IMR-90 (cell line): ENCODE data around the gene COPZ1. TPM values are rescaled to one million over a fixed set of nuclear protein-coding genes. Genes with fewer than 3 reads are reported as not detected.
A peak's percentile ranks its signal among the peaks of the same experiment; 100 is the strongest.

ENCODE experiments used
- ATAC-seq: fragments of 200-7000 bp; cut with Tn5 transposase; 2 replicates; pipeline ENCODE4 v1.9.1; 2020; ENCODE audit warnings: low read depth, mild to moderate bottlenecking, moderate library complexity
- BruUV-seq: library from RNA; stranded (reverse); fragments of 400-500 nt; replicated peaks from 2 replicates; lab custom pipeline; 2021; lab: Mats Ljungman, UMichigan
- CTCF ChIA-PET: fragments of 300-600 bp; formaldehyde crosslinking; extraction: SDS; loops from one replicate; lab custom pipeline; 2021; ENCODE audit warnings: antibody characterized with exemption; lab: Yijun Ruan, JAX
- POLR2A ChIA-PET: fragments of 300-600 bp; sonication (Branson Sonifier 250); formaldehyde crosslinking; loops from one replicate; lab custom pipeline; 2022; ENCODE audit warnings: antibody characterized with exemption; ENCODE audit not compliant: unreplicated experiment; lab: Charles Lee
- DNase-seq: peaks from one replicate; pipeline ENCODE4 v3.0.0; 2013
- H2AFZ ChIP-seq: replicated peaks from 2 replicates; pipeline ENCODE3; 2013; ENCODE audit warnings: low read length, mild to moderate bottlenecking; ENCODE audit not compliant: poor library complexity
- H2AK5ac ChIP-seq: 2 replicates; pipeline ENCODE4 v1.6.1; 2013; ENCODE audit warnings: low read depth, low read length, inconsistent platforms
- H2AK9ac ChIP-seq: replicated peaks from 2 replicates; pipeline ENCODE3; 2013; ENCODE audit warnings: mild to moderate bottlenecking, low read depth, low read length, moderate library complexity; ENCODE audit not compliant: poor library complexity
- H2BK120ac ChIP-seq: 2 replicates; pipeline ENCODE4 v1.6.1; 2013; ENCODE audit warnings: low read depth, low read length, inconsistent platforms
- H2BK15ac ChIP-seq: 3 replicates; pipeline ENCODE4 v1.6.1; 2013; ENCODE audit warnings: low read depth, low read length, inconsistent platforms
- H2BK20ac ChIP-seq: 2 replicates; pipeline ENCODE4 v1.6.1; 2013; ENCODE audit warnings: low read depth, mild to moderate bottlenecking, inconsistent platforms, low read length, moderate library complexity
- H2BK5ac ChIP-seq: 2 replicates; pipeline ENCODE4 v1.6.1; 2013; ENCODE audit warnings: mild to moderate bottlenecking, low read depth, low read length, inconsistent platforms; ENCODE audit not compliant: poor library complexity, severe bottlenecking
- H3K14ac ChIP-seq: replicated peaks from 2 replicates; pipeline ENCODE4 v1.6.1; 2013; ENCODE audit warnings: low read depth, low read length, inconsistent platforms
- H3K18ac ChIP-seq: 2 replicates; pipeline ENCODE4 v1.6.1; 2013; ENCODE audit warnings: low read depth, low read length, control low read depth
- H3K23ac ChIP-seq: 2 replicates; pipeline ENCODE4 v1.6.1; 2013; ENCODE audit warnings: low read depth, low read length, inconsistent platforms
- H3K27ac ChIP-seq: 2 replicates; pipeline ENCODE4 v1.5.1; 2013; ENCODE audit warnings: mild to moderate bottlenecking, control low read depth, low read length; ENCODE audit not compliant: insufficient read depth
- H3K27me3 ChIP-seq: 2 replicates; pipeline ENCODE4 v1.6.1; 2013; ENCODE audit warnings: low read length; ENCODE audit not compliant: control insufficient read depth, insufficient read depth
- H3K36me3 ChIP-seq: 2 replicates; pipeline ENCODE4 v1.6.1; 2013; ENCODE audit warnings: low read length, mixed read lengths; ENCODE audit not compliant: control insufficient read depth, insufficient read depth
- H3K4ac ChIP-seq: 2 replicates; pipeline ENCODE4 v1.6.1; 2013; ENCODE audit warnings: low read depth, low read length, inconsistent platforms
- H3K4me1 ChIP-seq: 2 replicates; pipeline ENCODE4 v1.6.1; 2013; ENCODE audit warnings: low read length, mixed read lengths; ENCODE audit not compliant: control insufficient read depth, insufficient read depth
- H3K4me2 ChIP-seq: 2 replicates; pipeline ENCODE4 v1.6.1; 2013; ENCODE audit warnings: low read depth, mild to moderate bottlenecking, control low read depth, low read length, moderate library complexity
- H3K4me3 ChIP-seq: 2 replicates; pipeline ENCODE4 v1.5.1; 2013; ENCODE audit warnings: low read depth, mild to moderate bottlenecking, control low read depth, low read length, moderate library complexity; ENCODE audit not compliant: insufficient read depth
- H3K56ac ChIP-seq: 2 replicates; pipeline ENCODE4 v1.6.1; 2013; ENCODE audit warnings: low read length, inconsistent platforms; ENCODE audit not compliant: insufficient read depth; ENCODE audit errors: extremely low read depth
- H3K79me1 ChIP-seq, 2 experiments: 2 replicates each; pipeline ENCODE4 v1.6.1; 2013; ENCODE audit warnings: low read length in 2 of 2, inconsistent platforms in 1 of 2, low read depth in 1 of 2
- H3K9ac ChIP-seq: 2 replicates; pipeline ENCODE4 v1.6.1; 2013; ENCODE audit warnings: low read depth, low read length, control low read depth
- H3K9me1 ChIP-seq: 2 replicates; pipeline ENCODE4 v1.6.1; 2013; ENCODE audit warnings: low read length, inconsistent platforms; ENCODE audit not compliant: insufficient read depth
- H3K9me3 ChIP-seq: 2 replicates; pipeline ENCODE4 v1.6.1; 2013; ENCODE audit warnings: low read length; ENCODE audit not compliant: control insufficient read depth, insufficient read depth
- H4K20me1 ChIP-seq: 2 replicates; pipeline ENCODE4 v1.6.1; 2013; ENCODE audit warnings: low read length, inconsistent platforms; ENCODE audit not compliant: insufficient read depth
- H4K5ac ChIP-seq: 2 replicates; pipeline ENCODE4 v1.6.1; 2013; ENCODE audit warnings: mild to moderate bottlenecking, low read depth, low read length, control low read depth
- H4K8ac ChIP-seq, 2 experiments: 2 replicates each; pipeline ENCODE4 v1.6.1; 2013; ENCODE audit warnings: low read depth in 2 of 2, low read length in 2 of 2, control low read depth in 1 of 2, inconsistent platforms in 1 of 2
- H4K91ac ChIP-seq: 2 replicates; pipeline ENCODE4 v1.6.1; 2013; ENCODE audit warnings: low read depth, low read length, inconsistent platforms; ENCODE audit not compliant: insufficient read depth
- BHLHE40 ChIP-seq: fragments of 150-350 bp; IDR thresholded peaks from 2 replicates; pipeline ENCODE4 v1.6.1; 2016; ENCODE audit warnings: mild to moderate bottlenecking, low read depth, low read length
- CEBPB ChIP-seq: IDR thresholded peaks from 2 replicates; pipeline ENCODE4 v1.6.1; 2012; ENCODE audit warnings: low read depth, low read length, improper control_type of control experiment
- MXI1 ChIP-seq: IDR thresholded peaks from 2 replicates; pipeline ENCODE4 v1.6.1; 2012; ENCODE audit warnings: low read depth, mild to moderate bottlenecking, low read length, moderate library complexity, borderline replicate concordance
- RCOR1 ChIP-seq: IDR thresholded peaks from 2 replicates; pipeline ENCODE4 v1.6.1; 2012; ENCODE audit warnings: mild to moderate bottlenecking, low read length, improper control_type of control experiment; ENCODE audit not compliant: insufficient replicate concordance
- RFX5 ChIP-seq: IDR thresholded peaks from 2 replicates; pipeline ENCODE4 v1.8.0; 2012; ENCODE audit warnings: low read depth, mild to moderate bottlenecking, low read length, moderate library complexity
- SMC3 ChIP-seq: fragments of 150-350 bp; IDR thresholded peaks from 2 replicates; pipeline ENCODE4 v1.6.1; 2016; ENCODE audit warnings: low read depth, mild to moderate bottlenecking, antibody characterized with exemption, low read length, moderate library complexity
- WGBS, 2 experiments: methylation state at CpG; one replicate each; pipeline versions ENCODE4 v1.1.5 to v1.1.7; 2013; ENCODE audit warnings: missing lambda C conversion rate in 2 of 2; ENCODE audit not compliant: insufficient read length in 1 of 2; ENCODE audit errors: extremely low coverage in 2 of 2; 5-methylcytosine and 5-hydroxymethylcytosine counted together
- dilution Hi-C: fragments of 300-500 bp; cut with HindIII; formaldehyde crosslinking; loops from one replicate; pipeline ENCODE4 v1.14.3; 2018; ENCODE audit warnings: low sequenced_read_pairs; ENCODE audit not compliant: unreplicated experiment
- in situ Hi-C: fragments of 300-500 bp; cut with MboI; formaldehyde crosslinking; loops from 3 replicates; pipeline ENCODE4 v1.14.3; 2019; ENCODE audit warnings: low sequenced_read_pairs, inconsistent platforms, mixed read lengths
- intact Hi-C: fragments of 100-400 bp; cut with micrococcal nuclease; formaldehyde crosslinking; loops from 2 replicates; pipeline ENCODE4 v1.10.0; 2022
- polyA plus RNA-seq, 3 experiments: library from polyadenylated mRNA; depleted of rRNA; stranded (reverse); fragments of >200 nt; gene quantifications; 2 replicates each; pipeline ENCODE4 v1.2.3, GENCODE V29; 2012; ENCODE audit warnings: low replicate concordance in 1 of 3
- total RNA-seq: library from RNA; depleted of rRNA; stranded (reverse); fragments of >200 nt; gene quantifications from 2 replicates; pipeline ENCODE4 v1.2.3, GENCODE V29; 2012
- TF ChIP-seq, protein P1 (sequence below): conservative IDR thresholded peaks from 2 replicates; pipeline ENCODE4 v1.5.1; 2012; ENCODE audit warnings: mild to moderate bottlenecking, low read depth, low read length, improper control_type of control experiment

Gene COPZ1
- total and polyA plus RNA-seq, 2 of the 4 experiments (the other 2 are of a cell fraction) = 187 to 382 TPM

- no peaks in the 10 kb centered on the region for H3K79me1 ChIP-seq
- H3K9me3 ChIP-seq = no peaks in the 10 kb centered on the region
- no peak overlapping the region for H4K8ac ChIP-seq
- DNase-seq (no peak), ATAC-seq (no peak)
- intact Hi-C loops (no loop called here), in situ Hi-C loops (no loop called here), dilution Hi-C loops (no loop called here)
- peak overlapping the region; percentile 2; the same call in 1 of the 2 replicates for H4K5ac ChIP-seq
- no peak overlapping the region for H3K18ac ChIP-seq
- H4K91ac ChIP-seq = no peak overlapping the region
- H2BK5ac ChIP-seq = no peak overlapping the region
- H2AK9ac ChIP-seq = no peak overlapping the region
- H3K14ac ChIP-seq = no peak overlapping the region
- BruUV-seq = no TSS peak
- H3K56ac ChIP-seq = no peak overlapping the region
- H3K4me3 ChIP-seq = no peak overlapping the region
- no peak overlapping the region for H2BK15ac ChIP-seq
- 0 out of 2 replicates have a peak overlapping the region, but pooled peaks have one; percentile 36 for H2AK5ac ChIP-seq
- H2AFZ ChIP-seq = no peak overlapping the region
- no peaks in the 10 kb centered on the region for H4K20me1 ChIP-seq
- H3K4me2 ChIP-seq = no peak overlapping the region
- H2BK20ac ChIP-seq = no peak overlapping the region
- H3K27me3 ChIP-seq = no peaks in the 10 kb centered on the region
- no peaks in the 10 kb centered on the region; the same call in 1 of the 2 replicates for H3K9me1 ChIP-seq
- H3K4me1 ChIP-seq = peaks cover 13% of the 10 kb centered on the region
- 56% methylated on average over 5 of the region's 10 CpGs; no CpG with 5 or more reads in 1 of the 2 experiments for WGBS, 2 experiments
- H3K4ac ChIP-seq = no peak overlapping the region; the same call in 1 of the 2 replicates
- no peak overlapping the region for H3K9ac ChIP-seq
- POLR2A ChIA-PET = no interaction called here
- CTCF ChIA-PET = interaction anchor here (1.0 kb wide), 1 partner anchor 14 kb away, joined by 3 read pairs; no protein-coding TSS in a partner anchor
- H3K36me3 ChIP-seq = no peaks in the 10 kb centered on the region
- H3K27ac ChIP-seq = no peak overlapping the region
- H3K23ac ChIP-seq = no peak overlapping the region
- H2BK120ac ChIP-seq = peak overlapping the region; percentile 17
- TF ChIP-seq BHLHE40 = no peak
- TF ChIP-seq SMC3 = no peak
- no peak for TF ChIP-seq MXI1
- TF ChIP-seq, protein P1, sequence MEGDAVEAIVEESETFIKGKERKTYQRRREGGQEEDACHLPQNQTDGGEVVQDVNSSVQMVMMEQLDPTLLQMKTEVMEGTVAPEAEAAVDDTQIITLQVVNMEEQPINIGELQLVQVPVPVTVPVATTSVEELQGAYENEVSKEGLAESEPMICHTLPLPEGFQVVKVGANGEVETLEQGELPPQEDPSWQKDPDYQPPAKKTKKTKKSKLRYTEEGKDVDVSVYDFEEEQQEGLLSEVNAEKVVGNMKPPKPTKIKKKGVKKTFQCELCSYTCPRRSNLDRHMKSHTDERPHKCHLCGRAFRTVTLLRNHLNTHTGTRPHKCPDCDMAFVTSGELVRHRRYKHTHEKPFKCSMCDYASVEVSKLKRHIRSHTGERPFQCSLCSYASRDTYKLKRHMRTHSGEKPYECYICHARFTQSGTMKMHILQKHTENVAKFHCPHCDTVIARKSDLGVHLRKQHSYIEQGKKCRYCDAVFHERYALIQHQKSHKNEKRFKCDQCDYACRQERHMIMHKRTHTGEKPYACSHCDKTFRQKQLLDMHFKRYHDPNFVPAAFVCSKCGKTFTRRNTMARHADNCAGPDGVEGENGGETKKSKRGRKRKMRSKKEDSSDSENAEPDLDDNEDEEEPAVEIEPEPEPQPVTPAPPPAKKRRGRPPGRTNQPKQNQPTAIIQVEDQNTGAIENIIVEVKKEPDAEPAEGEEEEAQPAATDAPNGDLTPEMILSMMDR = no peak
- no peak for TF ChIP-seq RFX5
- TF ChIP-seq CEBPB = no peak
- TF ChIP-seq RCOR1 = no peak
Measured at GRCh38 chr12:54385251-54385914, 60.5 kb downstream of the COPZ1 start.
